ENCODE measurements around the gene ANGPTL4.
"Not testable (repeated sequence)": the region's sequence is repeated elsewhere in the genome, so short reads cannot be mapped to it uniquely, and the experiment has no call there.

DNA sequence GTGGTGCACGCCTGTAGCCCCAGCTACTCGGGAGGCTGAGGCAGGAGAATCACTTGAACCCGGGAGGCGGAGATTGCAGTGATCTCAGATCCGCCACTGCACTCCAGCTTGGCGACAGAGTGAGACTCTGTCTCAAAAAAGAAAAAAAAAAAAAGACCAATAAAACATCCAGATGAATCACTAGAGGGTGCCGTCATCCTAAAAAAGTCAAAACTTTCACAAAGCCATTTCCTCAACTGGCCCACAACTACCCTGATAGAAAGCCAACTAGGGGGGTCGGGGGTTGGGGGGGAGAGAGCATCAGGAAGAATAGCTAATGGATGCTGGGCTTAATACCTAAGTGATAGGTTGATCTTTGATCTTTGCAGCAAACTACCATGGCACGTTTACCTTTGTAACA, 45.1 kb upstream of the ANGPTL4 start:
- not testable (repeated sequence) for TF ChIP-seq MAZ (CRISPR knock-in tag; conservative IDR thresholded peaks at IDR 0.05 in 1 of 2, IDR thresholded peaks at IDR 0.05 in 1 of 2); POLR2A (conservative IDR thresholded peaks at IDR 0.05); ZNF3 (CRISPR knock-in tag; IDR thresholded peaks at IDR 0.05); CHD1 (IDR thresholded peaks at IDR 0.05; ENCODE audit: low read length)
